NOMO-1 (cell line): Measurements from ENCODE around the gene APOBEC3A.
"Not testable (repeated sequence)": the region's sequence is repeated elsewhere in the genome, so short reads cannot be mapped to it uniquely, and the experiment has no call there.

Experiments
- DNase-seq, 2 experiments: peaks; one replicate each; lab custom pipeline; 2025; ENCODE audit not compliant: unreplicated experiment in 2 of 2; lab: John Stamatoyannopoulos, UW

Gene APOBEC3A

DNA sequence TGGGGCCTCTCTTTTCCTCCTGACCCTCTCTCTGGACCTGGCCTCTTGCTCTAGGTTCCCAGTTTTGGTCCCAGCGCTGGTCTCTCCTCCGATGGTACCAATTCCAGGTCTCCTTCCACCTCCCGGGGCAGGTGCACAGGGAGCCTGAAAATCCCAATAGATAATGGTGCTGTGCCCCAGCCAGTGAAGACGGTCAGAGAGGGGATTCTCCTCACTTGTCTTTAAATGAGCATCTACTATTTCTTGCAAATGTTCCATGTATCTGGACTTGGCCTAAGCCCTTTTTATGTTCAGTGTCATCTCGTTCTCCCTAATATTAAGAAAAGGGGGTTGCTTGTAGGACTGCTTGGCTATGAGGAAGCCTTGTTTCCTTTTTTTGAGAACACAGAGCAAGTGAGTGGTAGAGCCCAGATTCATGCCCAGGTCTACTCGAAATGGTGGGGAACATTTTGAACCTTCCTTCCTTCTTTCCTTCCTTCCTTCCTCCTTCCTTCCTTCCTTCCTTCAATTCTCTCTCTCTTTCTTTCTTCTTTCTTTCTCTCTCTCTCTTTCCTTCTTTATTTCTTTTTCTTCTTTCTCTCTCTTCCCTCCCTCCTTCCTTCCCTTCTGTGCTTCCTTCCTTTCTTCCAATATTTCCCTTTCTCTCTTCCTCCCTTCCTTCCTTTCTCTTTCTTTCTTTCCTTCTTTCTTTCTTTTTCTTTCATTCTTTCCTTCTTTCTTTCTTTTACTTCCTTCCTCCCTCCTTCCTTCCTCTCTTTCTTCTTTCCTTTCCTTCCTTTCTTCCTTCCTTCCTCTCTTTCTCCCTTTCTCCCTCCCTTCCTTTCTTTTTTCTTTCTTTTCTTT lies 620 bp downstream of the APOBEC3A start:
- peak in 1 of 2 experiments; percentile 23 for DNase-seq

DNA sequence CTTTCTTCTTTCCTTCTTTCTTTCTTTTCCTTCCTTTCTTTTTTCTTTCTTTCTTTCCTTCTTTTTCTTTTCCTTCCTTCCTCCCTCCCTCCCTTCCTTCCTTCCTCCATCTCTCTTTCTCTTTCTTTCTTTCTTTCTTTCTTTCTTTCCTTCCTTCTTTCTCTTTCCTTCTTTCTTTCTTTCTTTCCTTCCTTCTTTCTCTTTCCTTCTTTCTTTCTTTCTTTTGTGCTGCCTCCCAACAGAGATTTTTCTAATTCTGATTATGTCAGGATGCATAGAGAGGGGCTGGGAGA lies 1.2 kb downstream of the APOBEC3A start:
- DNase-seq = not testable (repeated sequence)

DNA sequence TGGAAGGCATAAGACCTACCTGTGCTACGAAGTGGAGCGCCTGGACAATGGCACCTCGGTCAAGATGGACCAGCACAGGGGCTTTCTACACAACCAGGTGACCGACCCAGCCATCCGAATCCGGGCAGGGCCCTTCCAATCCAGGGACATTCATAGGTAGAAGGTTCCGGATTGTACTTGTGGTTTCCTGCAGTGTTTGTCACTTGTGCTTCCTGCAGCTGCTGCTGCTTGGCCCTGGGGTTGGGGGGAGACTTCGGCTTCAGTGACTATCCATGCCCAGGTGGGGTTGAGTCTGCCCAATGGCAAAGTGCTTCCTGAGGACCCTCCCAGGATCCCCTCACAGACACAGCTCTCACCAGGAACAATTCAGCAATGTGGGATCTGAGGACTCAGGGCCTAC lies 2.2 kb downstream of the APOBEC3A start:
- DNase-seq = no peak

DNA sequence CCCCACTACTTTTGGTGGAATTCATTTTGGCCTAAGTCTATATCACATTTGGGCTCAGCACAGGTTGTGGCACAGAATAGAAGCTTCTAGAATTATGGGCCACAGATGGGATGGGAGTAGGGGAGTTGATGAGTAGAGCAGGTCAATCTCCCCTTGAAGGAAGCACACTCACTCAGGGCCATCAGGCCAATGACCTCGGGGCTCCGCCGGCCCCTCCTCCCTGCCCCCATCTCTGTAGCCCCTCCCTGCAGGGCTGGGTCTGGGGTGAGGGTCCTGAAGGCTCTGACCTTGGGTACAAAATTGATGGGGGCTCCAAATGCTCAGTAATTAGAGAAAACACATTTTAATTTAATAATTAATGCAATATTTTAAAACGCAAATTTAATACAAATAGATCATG lies 3.3 kb downstream of the APOBEC3A start:
- DNase-seq = not testable (repeated sequence)

DNA sequence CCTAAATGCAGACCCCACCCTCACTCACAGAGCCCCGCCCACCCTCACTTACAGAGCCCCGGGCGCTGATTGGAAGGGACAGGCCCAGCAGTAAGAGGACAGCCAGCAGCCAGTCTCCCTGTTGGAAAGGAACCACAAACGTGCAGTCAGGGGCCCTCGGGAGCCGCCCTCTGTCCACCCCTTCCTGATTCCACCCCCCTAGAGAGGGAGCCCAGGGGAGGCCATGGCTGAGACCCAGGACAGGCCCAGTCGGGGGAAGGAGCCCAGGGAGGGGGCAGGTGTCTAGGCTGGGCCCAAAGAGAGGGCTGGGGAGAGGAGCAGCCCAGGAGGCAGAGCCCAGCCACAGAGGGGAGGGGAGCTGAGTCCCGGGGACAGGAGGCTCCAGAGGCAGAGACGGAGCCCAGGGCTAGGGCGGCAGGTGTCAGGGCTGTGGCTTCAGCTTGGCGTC lies 5.9 kb downstream of the APOBEC3A start:
- DNase-seq = not testable (repeated sequence)

DNA sequence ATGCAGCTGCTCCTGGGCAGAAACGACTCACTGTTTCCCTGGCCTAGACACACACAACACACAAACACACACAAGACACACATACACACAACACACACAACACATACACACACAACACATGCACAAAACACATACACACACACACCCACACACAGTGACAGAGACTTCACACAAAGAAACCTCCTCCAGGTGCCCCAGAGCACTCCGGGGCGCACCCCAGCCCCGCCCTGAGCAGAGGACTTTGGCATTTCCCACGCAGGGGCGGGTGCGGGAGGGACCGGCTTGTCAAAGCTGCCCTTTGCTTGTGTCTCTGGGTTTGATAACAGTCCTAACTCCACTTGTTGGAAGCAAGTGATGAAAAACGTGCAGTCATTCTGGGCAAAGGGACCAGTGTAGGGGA lies 6.5 kb downstream of the APOBEC3A start:
- no peak for DNase-seq

DNA sequence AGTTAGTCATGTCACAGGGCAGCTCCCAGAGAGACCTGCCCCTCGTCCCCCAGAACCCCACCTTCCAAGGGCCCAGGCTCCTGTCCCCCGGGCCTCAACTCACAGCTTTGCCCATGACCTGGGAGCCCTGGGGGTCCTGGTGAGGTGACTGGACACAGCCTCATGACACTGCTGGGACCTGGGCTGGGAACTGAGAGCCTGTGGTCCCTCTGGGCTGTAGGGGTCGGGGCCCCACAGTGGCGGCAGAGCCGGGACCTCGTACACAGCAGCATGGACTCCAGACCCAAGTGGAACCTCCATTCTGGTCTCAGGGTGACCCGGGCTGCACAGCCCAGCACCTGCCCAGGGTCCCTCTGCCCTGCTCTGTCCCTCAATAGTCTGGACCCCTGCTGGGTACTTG lies 6.9 kb downstream of the APOBEC3A start:
- no peak for DNase-seq

DNA sequence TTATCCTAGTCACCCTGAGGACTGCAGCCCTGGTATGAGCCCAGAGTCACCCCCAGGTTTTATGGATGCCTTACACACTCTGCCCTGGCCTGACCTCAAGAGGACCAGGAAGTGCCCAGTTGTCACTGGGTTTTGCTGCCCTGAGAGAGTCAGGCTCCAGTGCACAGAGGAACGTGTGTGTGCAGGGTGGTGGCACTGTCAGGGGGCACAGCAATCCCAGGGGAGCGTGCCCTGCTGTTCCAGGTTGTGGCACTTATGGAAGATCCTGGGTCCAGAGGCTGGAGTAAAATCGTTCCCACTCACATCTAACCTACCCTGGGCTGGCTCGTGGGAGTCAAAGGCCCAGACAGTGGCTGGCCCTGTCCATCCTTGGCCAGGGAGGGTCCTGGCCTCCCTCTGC lies 7.6 kb downstream of the APOBEC3A start:
- DNase-seq = no peak

DNA sequence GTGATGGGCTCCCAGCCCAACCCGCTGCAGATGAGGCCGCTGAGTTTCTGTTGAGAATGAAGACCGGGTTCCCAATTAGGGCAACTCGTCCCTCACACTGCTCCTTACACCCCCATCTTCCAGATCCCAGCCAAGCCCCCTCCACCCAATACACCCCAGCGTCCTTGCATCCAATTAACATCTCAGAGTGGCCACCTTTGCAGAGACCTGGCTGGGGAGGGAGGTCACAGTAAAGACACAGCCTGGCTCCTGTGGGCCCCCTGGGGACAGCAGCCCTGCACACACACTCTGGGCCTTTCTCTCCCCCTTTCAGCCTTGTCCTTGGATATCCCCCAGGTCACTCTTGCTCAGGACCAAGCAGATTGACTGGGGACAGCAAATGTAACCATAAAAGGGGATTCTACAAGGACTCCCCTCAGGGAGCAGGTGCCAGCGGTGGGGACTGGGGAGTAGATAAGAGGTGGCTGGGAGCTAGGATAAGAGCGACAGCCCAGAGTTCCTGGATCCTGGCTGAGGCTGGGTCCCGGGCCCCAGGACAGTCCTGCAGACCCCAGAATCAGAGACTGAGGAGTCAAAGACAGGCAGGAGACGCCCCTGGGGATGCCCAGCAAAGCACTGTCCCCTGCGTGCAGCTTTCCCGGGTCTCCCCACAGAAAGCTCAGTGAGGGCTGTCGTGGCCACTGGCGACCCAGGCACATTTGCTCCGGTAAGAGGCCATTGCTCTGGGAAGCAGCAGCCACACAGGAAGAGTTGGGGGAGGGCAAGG lies 8.4 kb downstream of the APOBEC3A start:
- DNase-seq = no peak

DNA sequence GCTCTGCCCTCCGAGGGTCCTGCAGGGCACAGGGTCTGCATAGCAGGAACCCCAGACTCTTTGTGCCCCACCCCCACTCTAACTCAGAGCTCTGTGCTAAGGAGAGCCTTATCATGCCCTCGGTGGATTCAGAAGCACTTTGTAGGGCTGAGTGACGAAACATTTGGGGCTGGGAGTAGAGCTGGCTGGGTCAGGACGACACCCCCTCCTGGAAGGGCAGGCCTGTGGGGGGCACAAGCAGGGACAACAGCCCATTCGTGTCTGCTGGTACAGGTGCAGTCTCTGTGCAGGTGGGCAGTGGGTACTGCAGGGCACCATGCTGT lies 8.9 kb downstream of the APOBEC3A start:
- DNase-seq = no peak

DNA sequence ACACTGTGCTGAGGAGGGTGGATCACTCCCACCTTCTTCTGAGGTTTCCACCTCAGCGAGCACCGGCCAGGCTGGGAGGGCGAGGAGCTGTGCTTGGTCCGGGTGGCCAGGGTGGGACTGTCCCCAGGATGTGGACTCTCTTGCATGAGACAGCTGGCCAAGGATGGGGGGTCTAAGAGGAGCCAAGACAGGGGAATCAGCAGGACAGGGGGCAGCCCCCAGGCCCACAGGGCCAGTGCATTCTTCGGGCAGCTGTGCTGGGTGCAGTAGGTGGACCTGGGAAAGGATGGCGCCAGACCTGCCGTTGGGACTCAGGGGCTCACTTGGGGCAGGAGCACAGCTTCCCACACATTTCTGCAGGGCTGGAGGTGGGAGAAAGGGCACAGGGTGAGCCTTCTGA lies 9.5 kb downstream of the APOBEC3A start:
- DNase-seq = no peak

DNA sequence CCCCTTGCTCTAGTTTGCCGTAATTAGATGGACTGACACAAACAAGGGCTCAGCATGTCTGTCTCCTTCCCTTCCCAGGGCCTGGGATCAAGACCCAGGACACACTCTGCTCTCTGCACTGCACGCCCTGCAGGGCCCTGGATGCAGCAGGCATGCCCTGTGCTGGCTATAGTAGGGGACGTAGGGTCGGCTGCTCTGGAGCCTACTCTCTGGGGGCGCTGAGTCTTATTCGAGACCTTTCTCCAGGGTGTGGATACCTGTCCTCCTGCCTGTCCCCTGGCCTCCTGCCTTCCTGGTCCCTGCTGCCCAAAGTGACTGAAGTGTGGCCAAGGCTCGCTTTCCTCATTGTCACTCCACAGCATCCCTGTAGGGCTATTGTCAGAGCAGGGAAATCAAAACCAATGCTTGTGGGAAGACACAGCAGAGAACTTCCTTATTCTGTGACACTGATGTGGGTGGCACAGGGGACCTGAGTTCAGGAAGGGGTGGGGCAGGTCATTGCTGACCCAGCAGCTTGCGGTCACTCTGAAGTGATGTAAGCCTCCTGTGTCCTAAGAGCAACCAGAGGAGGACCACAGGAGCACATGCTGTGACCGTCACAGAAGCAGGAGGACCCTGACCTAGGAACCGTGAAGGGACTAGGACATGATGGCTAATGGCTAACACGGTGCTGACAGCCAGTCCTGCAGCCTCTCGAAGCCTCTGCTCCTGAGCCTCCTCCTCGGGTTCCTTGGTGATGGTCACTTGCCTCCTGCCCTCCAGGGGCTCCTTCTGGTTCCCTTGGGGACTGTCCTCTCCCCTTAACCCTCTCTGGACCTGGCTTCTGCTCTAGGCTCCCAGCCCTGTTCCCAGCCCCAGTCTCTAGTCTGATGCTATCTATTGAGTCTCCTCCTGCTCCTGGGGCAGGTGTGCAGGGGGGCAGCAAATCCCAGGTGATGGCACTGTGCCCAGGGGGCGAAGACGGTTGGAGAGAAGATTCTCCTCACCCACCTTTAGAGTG lies 10.3 kb downstream of the APOBEC3A start:
- DNase-seq = peak; percentile 83 to 87

DNA sequence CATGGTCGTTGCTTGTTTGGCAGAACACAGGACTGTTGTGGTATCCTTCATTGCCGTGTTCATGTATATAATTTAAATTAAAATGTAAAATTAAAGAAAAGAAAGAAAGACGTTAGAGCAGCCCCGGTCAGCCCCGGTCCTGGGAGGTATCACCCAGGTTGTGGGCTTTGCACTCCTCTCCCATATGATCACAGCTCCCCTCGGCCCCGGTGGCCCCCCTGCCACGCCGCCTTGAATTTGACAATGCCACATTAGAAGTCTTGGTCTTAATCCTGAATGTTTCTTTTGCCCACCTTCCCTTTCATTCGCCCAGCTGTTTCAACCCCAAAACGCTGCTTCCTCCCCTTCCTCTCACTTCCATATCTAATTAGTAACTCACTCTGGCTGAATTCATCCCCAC lies 11.4 kb downstream of the APOBEC3A start:
- DNase-seq = no peak

DNA sequence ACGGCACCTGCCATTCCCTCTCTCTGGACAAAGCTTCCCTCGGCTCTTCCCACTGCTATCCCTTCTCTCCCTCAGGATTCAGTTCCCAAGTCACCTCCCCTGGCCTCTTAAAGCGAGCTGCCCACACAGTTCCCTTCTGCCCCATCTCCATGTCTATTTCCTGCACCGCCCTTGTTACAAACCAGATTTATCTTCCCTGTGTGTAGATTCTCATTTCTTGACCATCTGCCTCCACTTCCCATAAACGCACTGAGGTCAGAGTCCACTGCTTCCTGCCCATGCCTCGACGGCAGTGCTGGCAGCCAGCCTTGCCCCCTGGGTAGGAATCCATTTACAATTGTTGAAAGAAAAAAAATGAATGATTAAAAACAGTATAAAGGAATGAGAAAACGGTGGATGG lies 13.1 kb downstream of the APOBEC3A start:
- no peak for DNase-seq

DNA sequence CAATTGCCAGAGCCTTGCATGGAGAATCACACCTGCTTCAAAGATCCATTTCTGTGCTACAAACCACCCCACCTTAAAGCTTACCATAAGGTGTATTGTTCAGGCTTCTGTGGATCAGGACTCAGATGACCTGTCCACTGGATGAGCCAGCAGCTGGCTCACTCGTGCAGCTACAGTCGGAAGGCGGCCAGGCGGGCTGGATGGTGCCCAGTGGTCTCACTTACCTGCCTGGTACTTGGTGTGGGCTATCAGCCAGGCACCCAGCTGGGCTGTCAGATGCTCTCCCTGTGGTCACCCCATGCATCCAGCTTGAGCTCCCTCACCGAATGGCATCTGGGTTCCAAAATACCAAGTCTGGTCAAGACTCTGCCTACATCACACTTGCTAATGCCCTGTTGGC lies 13.8 kb downstream of the APOBEC3A start:
- DNase-seq = no peak

DNA sequence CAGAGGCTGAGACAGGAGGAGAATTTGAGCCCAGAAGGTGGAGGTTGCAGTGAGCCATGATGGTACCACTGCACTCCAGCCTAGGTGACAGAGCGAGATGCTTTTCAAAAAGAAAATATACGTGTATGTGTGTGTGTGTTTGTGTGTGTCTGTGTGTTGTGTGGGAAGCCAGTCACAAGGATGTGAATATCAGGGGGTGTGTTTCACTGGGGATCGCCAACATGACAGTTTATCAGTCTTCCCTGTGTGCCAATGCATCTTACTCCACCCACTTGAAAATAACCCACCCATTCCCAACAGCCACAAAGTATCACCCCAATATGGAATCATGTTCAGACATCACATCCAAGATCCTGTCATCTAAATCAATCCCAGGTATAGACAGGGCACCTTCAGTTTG lies 14.4 kb downstream of the APOBEC3A start:
- DNase-seq = no peak

DNA sequence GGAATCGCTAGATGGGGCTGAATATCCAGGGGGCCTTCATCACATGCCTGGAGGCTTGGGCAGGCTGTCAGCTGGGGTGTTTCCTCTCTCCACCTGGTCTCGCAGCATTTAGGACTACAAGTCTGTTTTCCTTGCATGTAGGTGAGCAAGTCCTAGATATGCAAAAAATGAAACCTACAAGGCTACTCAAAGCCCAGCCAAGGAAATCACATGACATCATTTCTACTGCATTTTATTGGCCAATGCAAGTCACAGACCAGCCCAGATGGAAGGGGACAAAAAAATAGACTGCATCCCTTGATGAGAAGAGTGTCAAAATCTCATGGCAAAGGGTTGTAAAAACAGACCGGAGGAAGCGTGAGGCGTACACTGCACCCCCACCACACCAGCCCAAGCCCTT lies 15.1 kb downstream of the APOBEC3A start:
- DNase-seq = no peak

DNA sequence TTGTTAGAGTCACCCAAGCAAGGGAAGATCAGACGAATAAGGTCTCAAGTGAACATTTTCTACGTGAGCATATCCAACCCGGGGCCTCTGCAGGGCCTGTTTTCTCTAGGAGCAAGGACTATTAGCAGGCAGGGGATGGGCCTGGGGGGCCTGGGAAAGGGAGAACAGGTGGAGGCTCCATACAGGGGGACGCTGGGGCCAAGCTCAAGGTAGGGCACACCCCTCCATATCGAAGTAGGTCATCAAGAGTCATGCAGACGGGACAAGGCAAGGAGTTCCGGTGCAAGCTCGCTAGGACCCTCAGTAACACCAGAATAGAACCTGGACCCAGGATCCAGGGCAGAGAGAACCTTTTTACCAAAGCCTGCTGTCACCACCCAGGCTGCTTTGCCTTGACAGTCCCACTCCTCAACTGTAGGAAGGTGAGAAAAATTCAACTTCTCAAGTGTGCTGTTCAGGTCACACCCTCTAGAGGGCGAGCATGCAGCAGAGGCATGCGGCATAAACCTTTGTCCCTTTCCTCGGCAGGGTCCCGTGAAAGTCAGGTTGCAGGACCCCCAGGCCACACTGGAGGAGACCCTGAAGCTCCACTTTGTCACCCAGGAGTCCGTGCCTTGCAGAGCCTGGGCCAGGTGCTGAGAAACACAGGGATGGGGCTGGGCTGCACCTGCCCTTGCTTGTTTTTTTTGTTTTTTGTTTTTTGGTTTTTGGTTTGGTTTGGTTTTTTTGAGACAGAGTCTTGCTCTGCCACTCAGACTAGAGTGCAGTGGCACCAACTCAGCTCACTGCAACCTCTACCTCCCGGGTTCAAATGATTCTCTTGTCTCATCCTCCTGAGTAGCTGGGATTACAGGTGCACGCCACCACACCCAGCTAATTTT lies 16.1 kb downstream of the APOBEC3A start:
- DNase-seq = peak in 1 of 2 experiments; percentile 26

DNA sequence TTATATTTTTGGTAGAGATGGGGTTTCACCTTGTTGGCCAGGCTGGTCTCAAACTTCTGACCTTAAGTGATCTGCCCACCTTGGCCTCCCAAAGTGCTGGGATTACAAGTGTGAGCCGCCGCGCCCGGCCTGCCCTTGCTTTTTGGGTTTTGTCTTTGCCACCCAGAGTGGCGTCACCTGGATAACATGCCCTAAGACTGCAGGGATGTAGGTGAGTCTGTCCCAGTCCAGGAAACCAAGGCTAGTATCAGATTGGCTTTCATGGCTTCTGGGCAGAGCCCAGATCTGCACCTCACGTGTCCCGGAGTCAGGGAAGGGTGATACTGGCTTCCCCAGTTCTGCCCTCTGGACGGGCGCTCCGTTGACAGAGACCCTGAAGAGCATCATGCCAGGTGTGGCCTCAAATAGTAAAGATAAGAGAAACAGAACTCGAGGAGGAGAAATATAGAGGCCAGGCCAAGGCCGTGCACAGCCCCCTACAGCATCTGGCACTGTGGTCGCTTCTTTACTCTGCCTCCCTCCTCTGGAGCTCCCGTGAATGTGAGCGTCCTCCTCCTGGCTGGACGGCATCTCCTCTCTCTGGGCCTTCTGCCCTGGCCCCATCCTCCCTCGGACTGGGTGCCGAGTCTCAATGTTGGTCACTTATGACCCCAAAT lies 16.9 kb downstream of the APOBEC3A start:
- DNase-seq = no peak

DNA sequence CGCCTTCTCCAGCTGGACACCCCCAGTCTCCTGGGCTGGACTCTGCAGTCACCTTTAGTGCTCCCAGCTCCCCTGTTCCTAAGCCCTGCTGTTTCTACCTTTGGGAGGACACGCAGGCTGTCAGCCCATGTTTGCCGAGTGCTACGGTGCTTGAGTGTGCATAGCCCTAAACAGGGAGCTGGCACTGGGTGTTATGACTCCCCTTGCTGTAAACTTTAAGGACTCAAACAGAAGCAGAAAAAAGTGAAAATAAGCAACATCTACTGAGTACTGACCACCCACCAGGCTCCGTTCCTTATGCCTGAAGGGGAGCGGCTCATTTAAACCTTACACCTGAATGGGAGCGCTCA lies 17.4 kb downstream of the APOBEC3A start:
- no peak for DNase-seq
